Hematopoietic multipotent progenitor cell (in vitro differentiated cells): ENCODE results near the gene DHX30. TPM values are rescaled to one million over a fixed set of nuclear protein-coding genes. Genes with fewer than 3 reads are reported as not detected.
"Not testable (repeated sequence)": the region's sequence is repeated elsewhere in the genome, so short reads cannot be mapped to it uniquely, and the experiment has no call there.

ENCODE experiments used
- DNase-seq, 3 donors: peaks; one replicate each; pipeline ENCODE4 v3.0.0-alpha.2; 2011 to 2015; ENCODE audit warnings: low read depth in 2 of 3, low spot score in 2 of 3
- total RNA-seq: library from RNA; depleted of rRNA; stranded (reverse); fragments of >200 nt; gene quantifications from one replicate; pipeline ENCODE4 v1.2.3, GENCODE V29; 2012

The DHX30 gene, protein sequence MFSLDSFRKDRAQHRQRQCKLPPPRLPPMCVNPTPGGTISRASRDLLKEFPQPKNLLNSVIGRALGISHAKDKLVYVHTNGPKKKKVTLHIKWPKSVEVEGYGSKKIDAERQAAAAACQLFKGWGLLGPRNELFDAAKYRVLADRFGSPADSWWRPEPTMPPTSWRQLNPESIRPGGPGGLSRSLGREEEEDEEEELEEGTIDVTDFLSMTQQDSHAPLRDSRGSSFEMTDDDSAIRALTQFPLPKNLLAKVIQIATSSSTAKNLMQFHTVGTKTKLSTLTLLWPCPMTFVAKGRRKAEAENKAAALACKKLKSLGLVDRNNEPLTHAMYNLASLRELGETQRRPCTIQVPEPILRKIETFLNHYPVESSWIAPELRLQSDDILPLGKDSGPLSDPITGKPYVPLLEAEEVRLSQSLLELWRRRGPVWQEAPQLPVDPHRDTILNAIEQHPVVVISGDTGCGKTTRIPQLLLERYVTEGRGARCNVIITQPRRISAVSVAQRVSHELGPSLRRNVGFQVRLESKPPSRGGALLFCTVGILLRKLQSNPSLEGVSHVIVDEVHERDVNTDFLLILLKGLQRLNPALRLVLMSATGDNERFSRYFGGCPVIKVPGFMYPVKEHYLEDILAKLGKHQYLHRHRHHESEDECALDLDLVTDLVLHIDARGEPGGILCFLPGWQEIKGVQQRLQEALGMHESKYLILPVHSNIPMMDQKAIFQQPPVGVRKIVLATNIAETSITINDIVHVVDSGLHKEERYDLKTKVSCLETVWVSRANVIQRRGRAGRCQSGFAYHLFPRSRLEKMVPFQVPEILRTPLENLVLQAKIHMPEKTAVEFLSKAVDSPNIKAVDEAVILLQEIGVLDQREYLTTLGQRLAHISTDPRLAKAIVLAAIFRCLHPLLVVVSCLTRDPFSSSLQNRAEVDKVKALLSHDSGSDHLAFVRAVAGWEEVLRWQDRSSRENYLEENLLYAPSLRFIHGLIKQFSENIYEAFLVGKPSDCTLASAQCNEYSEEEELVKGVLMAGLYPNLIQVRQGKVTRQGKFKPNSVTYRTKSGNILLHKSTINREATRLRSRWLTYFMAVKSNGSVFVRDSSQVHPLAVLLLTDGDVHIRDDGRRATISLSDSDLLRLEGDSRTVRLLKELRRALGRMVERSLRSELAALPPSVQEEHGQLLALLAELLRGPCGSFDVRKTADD
- total RNA-seq, result 88.3 TPM

DNA sequence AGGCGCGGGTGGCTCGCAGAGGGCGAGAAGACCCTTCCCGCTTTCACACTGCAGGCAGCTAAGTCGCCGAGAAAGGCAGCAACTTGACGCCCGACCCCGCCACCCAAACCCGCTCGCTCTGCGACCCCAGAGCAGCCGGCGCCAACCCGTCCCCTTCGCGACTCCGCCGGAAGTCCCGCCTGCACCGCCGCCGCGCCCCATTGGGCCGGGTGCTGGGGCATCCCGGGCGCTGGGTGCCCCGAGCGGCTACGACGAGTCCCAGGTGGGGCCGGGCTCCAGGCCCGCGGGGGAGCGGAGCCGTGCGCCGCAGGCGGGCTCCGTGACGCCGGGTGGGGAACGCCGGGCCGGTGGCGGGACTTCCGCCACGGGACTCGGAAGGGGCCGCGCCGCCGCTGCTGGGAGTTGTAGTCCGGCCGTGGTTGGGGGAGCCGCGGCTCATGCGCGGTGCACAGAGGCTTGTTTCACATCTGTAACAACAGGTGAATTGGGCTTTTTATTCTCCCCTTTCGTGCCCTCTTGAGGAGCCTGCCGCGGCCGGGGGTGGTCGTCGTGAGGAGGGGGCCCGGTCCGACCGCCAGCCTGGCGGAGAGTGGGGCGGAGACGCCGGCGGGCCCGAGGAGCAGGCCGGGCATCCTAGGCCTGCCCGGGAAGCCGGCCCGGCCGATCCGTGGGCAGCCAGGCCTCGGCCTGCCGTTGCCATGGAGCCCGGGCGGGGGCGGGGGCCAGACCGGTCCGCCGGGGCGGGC, at the start of gene DHX30:
Gene DHX30 (plus strand): TSS at position 405 of the 746 bp plus-strand sequence. CDS start 7,546 bp downstream, outside the sequence.
- peak; percentile 78 to 86 (median 84) for DNase-seq

DNA sequence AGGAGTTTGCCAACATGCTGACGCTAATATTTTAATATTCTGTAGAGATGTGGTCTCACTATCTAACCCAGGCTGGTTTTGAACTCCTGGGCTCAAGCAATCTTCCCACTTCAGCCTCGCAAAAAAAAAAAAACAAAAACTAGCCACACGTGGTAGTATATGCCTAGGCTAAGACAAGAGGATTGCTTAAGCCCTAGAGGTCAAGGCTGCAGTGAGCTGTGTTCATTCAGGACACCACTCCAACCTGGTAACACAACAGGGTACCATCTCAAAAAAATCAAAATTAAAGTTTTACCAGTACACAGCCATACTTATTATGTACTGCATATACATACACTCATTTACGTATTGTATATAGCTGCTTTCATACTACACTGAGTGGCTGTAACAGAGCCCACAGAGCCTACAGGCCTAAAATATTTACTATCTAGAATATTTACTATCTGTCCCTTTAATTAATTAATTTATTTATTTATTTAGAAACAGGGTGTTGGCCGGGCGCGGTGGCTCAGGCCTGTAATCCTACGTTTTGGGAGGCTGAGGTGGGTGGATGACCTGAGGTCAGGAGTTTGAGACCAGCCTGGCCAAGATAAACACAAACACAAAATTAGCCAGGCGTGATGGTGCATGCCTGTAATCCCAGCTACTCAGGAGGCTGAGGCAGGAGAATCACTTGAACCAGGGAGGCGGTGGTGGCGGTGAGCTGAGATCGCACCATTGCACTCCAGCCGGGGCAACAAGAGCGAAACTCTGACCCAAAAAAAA, 44.5 kb upstream of the DHX30 start:
- DNase-seq, result no peak

DNA sequence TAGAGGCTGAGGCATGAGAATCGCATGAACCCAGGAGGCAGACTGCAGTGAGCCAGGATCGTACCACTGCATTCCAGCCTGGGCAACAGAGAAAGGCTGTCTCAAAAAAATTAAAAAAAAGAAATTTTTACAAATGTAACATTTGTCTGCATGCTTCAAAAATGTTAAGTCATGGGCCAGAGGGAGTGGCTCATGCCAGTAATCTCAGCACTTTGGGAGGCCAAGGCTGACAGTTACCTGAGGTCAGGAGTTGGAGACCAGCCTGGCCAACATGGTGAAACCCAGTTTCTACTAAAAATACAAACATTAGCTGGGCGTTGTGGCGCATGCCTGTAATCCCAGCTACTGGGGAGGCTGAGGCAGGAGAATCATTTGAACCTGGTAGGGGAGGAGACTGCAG, 42.7 kb upstream of the DHX30 start:
- DNase-seq, result not testable (repeated sequence)

DNA sequence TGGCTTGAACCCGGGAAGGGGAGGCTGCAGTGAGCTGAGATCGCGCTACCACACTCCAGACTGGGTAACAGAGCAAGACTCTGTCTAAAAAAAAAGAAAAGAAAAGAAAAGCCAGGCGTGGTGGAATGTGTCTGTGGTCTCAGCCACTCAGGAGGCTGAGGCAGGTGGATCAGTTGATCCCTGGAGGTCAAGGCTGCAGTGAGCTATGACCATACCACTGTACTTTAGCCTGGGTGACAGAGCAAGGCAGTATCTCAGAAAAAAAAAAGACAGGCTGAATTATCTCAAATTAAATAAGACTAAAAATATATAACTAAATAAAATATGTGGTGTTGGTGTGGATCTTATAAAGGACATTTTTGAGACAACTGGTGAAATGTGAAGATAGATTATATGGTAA, 41.9 kb upstream of the DHX30 start:
- DNase-seq, result no peak

DNA sequence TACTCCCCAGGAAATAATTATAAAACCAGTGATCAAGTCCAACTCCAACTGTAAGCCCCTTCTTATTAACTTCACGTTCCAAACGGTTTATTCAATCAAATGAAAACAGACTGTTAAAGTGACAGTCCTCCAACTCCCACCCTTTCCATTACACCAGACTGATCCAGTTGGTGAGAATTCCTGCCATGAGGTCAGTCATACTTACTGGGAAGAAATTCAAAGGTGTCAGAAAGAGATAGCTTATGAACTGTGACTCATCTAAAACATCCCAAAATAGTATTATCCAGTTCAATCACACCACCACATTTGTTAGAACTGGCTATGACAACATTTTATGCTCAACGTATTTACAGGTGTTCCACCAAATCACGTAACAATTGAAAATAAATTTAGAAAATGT, 40.7 kb upstream of the DHX30 start:
- no peak for DNase-seq

DNA sequence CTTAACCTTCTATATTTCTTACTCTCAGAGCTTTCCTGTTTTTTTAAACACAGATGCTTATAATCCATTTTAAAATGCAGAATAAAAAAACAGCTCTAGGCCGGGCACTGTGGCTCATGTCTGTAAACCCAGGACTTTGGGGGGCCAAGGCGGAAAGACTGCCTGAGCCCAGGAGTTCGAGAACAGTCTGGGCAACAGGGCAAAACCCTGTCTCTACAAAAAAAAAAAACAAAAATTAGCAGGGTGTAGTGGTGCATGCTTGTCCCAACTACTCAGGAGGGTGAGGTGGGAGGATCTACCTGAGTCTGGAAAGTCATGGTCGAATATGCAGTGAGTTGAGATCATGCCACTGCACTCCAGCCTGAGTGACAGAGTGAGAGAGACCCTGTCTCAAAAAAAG, 36.8 kb upstream of the DHX30 start:
- DNase-seq, result no peak

DNA sequence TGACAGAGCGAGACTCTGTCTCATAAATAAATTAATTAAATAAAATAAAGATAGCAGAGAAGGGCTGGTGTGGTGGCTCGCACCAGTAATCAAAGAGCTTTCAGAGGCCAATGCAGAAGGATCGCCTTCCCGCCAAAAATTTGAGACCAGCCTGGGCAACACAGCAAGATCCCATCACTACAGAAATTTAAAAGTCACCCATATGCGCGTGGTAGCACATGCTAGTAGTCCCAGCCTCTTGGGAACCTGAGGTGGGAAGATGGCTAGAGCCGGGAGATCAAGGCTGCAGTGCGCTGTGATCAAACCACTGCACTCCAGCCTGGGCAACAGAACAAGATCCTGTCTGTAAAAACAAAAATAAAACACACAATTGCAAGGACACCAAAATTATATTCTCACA, 30.9 kb upstream of the DHX30 start:
- no peak for DNase-seq

DNA sequence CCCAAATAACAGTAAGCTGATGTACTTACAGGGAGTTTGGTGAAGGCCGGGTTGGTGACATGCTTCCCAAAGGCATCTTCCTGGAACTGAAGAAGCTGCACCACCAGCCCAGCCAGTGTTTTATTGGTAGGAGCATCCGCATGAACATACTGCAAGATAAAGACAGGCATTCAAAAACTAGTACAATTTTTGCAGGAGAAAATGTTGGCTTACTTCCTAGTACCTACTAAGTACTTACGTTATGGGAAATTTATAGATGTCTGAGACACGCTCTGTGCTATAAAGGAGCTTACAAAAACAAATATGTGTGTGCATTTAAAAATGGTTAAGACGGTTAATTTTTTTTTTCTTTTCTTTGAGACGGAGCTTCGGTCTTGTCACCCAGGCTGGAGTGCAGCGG, 30.1 kb upstream of the DHX30 start:
- DNase-seq, result no peak

DNA sequence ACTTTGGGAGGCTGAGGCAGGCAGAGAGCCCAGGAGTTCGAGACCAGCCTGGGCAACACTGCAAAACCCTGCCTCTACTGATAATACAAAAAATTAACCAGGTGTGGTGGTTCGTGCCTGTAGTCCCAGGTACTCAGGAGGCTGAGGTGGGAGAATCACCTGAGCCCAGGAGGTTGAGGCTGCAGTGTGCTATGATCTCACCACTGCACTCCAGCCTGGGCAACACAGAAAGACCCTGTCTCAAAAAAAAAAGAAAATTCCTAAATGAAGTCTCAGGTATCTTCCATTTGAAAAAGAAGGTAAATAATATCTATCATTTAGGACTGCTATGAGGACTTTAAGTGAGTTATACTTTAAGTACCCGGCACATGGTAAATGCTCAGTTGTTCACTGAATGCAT, 24.2 kb upstream of the DHX30 start:
- DNase-seq, result no peak

DNA sequence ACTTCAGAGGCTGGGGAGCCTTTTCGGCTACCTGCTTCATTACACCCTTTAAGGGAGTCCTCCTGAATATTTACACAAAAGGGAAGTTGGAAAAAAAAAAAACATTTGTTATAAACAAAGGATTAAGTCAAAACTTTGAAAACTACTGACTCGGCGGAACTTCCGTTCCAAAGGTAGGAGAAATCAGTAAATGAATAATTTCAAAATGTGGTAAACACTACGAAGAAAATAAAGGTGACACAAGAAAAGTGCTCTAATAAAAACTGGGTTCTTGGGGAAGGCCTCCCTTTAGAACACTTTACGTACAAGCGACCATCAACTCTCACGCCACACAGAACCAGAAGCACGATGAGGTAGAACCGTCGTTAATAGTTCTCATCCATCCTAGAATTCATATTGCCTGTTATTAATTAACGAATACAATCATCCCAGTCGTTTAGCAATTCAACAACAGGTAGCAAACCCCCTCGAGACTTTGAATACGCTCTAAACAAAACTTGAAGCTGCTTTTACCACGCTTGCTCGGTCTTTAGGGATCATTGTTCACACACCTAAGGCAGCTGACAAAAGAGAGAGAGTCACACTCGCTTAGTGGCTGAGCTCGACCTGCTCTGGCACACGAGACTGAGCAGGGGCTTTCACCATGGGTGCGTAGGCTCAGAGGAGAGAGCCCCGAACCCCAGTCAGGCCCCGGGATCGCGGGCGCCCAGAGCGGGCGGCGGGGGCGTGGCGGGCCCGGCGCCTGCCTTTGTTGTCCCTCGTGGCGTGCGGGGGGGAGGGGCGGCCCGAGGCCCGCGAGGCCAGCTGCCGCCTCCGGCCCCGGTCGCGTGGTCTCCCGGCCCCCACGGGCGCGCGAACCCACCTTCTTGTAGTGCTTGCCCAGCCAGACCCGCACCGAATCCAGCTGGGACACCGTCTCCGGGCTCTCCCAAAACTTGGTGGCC, 21.9 kb upstream of the DHX30 start:
- DNase-seq, result peak; percentile 38 to 60 (median 56)

DNA sequence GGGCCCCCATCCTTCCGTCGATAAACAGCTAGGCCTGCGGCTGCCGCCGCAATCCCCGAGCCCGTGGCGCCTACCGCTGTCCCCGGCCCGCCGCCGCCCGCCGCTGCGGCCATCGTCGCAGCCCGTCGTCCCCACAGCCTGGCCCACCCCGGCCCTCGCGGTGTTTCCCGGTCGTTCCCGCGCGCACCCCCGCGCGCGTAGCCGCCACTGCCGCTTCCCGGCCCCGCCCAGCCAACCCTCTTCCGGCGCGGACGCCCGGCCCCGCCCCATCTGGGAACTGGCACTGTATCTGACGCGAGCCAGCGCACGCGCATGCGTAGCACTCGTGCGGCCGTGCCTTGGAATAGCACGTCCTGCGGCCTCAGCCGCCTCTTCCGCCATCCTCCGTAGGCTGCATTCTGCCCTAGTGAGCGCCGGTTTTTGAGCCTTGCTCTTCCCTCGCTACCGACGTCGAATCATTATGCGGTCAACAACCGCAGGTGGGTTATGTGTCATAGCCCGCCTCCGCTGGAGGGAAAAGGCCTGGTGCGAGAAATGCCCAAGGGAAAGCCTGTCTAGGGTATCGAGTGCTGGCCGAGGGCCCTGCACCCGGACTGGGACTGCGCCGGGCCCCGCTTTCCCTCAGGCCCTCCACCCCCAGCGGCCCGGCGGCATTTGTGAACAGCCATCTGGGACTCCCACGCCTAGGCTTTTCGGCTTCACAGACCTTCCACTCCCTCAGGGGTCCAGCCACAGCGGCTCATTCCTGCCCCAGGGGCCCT, 21.1 kb upstream of the DHX30 start, which contains the start of gene SMARCC1:
Gene SMARCC1 (minus strand): TSS at position 209 of the 761 bp plus-strand sequence. CDS start 96 bp downstream, at position 113.
- DNase-seq, result peak; percentile 97 to 99 (median 99)

DNA sequence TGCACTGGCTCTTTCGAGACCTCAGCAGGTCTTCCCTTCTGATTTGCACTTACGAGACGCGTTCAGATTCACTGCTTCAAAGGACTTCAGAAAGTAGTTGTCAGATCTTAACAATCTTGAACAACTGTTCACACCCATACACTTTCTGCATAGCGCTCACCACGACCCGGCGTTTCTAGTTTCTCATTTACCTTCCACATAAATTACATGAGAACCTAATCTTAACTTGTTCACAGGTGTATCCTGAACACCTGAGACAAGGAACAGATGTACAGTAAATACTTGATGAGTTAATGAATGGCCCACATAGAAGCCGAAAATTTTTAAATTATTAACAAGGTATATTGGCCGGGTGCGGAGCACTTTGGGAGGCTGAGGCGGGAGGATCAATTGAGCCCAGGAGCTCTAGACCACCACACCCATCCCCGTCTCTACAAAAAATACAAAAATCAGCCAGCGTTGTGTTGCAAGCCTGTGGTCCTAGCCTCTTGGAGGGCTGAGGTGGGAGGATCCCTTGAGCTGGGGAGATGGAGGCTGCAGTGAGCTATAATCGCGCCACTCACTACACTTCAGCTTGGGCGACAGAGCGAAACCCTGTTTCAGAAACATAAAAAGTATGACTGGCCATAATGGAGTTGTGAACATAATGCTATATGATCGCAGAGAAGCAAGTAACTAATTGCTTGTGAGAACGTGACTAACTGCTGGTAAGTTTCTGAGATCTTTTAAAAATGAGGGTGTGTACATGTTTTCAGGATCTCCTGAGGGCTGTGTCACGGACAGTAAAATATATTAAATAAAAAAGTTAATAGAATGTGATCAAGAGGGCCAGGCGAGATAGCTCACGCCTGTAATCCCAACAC, 20.3 kb upstream of the DHX30 start:
- no peak for DNase-seq

DNA sequence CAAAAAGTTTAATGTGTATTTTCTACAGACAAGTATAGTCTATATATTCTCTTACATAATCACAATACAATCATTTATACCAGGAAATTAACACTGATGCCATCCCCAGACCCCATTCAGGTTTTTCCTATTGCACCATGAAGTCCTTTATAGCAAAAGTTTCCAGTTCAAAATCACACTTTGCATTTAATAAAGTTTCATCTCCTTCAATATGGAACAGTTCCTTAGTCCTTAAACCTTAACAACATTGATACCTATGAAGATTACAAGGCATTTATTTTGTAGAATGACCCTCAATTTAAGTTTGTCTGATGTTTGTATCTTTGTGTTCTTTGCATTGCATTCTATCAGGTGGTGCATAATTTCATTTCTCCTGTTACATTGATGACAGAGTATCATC, 19.3 kb upstream of the DHX30 start:
- no peak for DNase-seq

DNA sequence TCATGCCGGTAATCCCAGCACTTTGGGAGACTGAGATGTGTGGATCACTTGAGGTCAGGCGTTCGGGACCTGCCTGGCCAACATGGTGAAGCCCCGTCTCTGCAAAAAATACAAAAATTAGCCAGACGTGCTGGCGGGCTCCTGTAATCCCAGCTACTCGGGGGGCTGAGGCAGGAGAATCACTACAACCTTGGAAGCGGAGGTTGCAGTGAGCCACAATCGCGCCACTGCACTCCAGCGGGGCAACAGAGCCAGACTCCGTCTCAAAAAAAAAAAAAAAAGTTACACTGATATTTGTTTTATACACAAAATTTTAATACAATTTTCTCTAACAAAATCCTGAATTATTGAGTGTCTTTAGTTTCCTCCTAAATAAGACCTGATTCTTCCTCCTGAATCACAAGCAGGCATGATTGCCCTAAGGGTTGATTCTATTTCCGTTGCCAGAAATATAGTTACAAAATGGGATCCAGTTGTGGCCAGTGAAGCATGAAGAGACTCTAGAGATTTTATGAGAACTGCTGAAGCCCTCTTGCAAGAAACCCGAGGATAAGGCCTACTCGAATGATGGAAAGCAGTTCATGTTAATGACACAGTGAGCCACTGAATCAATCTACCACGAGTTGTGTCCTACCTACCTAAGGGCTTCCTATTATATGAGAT, 11.6 kb upstream of the DHX30 start:
- no peak for DNase-seq

DNA sequence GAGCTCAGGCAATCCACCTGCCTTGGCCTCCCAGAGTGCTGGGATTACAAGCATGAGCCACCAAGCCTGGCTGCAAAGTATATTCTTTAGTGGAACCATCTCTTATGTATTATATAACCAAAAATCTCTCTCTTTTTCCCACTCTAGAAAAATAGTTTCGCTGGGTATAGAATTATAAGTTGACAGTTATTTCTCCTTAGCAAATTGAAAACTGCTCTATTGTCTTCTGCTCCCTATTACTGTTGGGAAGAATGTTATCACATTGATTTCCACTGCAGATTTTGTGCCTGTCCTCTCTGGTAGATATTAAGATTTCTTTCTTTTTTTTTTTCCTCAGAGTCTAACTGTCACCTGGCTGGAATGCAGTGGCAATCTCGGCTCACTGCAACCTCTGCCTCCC, 10.2 kb upstream of the DHX30 start:
- DNase-seq, result no peak

DNA sequence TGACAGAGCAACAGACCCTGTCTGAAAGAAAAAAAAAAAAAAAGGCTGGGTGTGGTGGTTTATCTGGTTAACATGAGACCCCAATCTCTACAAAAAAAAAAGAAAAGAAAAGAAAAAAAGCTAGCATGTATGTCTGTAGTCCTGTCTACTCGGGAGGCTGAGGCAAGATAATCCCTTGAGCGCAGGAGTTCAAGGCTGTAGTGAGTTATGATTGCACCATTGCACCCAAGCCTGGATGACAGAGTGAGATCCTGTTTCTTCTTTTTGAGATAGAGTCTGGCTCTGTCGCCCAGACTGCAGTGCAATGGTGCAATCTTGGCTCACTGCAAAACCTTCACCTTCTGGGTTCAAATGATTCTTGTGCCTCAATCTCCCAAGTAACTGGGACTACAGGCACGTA, 8.4 kb upstream of the DHX30 start:
- no peak for DNase-seq
